Measurements from ENCODE around the gene SNAP25.

Gene SNAP25

GRCh38 chr20:10330071-10330470 lies 111.4 kb downstream of the SNAP25 start:
- no peak for DNase-seq (ENCODE audit: low read depth, low spot score)

- DNase-seq (ENCODE audit: low read depth, low spot score): no peak
Observed at GRCh38 chr20:10332656-10333415, 114.2 kb downstream of the SNAP25 start.

GRCh38 chr20:10336959-10337729 lies 118.5 kb downstream of the SNAP25 start:
- DNase-seq (ENCODE audit: low read depth, low spot score): no peak

- DNase-seq (ENCODE audit: low read depth, low spot score): no peak
Observed at GRCh38 chr20:10338426-10339180, 120.0 kb downstream of the SNAP25 start.

- no peak for DNase-seq (ENCODE audit: low read depth, low spot score)
Observed at GRCh38 chr20:10339609-10340008, 121.0 kb downstream of the SNAP25 start.

- no peak for DNase-seq (ENCODE audit: low read depth, low spot score)
Observed at GRCh38 chr20:10342152-10342551, 123.5 kb downstream of the SNAP25 start.

GRCh38 chr20:10344953-10345352 lies 126.3 kb downstream of the SNAP25 start:
- no peak for DNase-seq (ENCODE audit: low read depth, low spot score)

GRCh38 chr20:10347086-10347880 lies 128.7 kb downstream of the SNAP25 start:
- no peak for DNase-seq (ENCODE audit: low read depth, low spot score)

- no peak for DNase-seq (ENCODE audit: low read depth, low spot score)
Observed at GRCh38 chr20:10349118-10349517, 130.5 kb downstream of the SNAP25 start.

- DNase-seq (ENCODE audit: low read depth, low spot score): no peak
Observed at GRCh38 chr20:10350188-10350842, 131.7 kb downstream of the SNAP25 start.

GRCh38 chr20:10352934-10353824 lies 134.5 kb downstream of the SNAP25 start:
- no peak for DNase-seq (ENCODE audit: low read depth, low spot score)

GRCh38 chr20:10356628-10357027 lies 138.0 kb downstream of the SNAP25 start:
- no peak for DNase-seq (ENCODE audit: low read depth, low spot score)

Measured in activated naive CD8-positive, alpha-beta T cell treated with anti-CD3 and anti-CD28 coated beads, Interleukin-2, amount 50 U/mL, for 16 hours (primary cell).